KBM-7 (cell line): ENCODE data around the gene TBCCD1.
A peak's percentile ranks its signal among the peaks of the same experiment; 100 is the strongest.

Experiments
- DNase-seq: peaks from one replicate; pipeline ENCODE4 v3.0.0-alpha.2; 2015
- in situ Hi-C: fragments of 300-500 bp; cut with MboI; formaldehyde crosslinking; loops from 2 replicates; pipeline ENCODE4 v1.14.3; 2020; ENCODE audit warnings: low sequenced_read_pairs, low pct_unique_long_range_greater_than_20kb, mixed read lengths

TBCCD1 gene

GRCh38 chr3:186567072-186567921 lies at the start of gene TBCCD1:
Gene TBCCD1, minus strand, starts transcription at chr3:186567339. Its CDS starts 3,010 bp downstream, at chr3:186564329.
- in situ Hi-C loops, result no loop called here
- DNase-seq, result peak; percentile 96

GRCh38 chr3:186616299-186616617 lies 49.1 kb upstream of the TBCCD1 start:
- DNase-seq, result no peak
- in situ Hi-C loops, result no loop called here

GRCh38 chr3:186614597-186615483 lies 47.7 kb upstream of the TBCCD1 start:
- in situ Hi-C loops, result no loop called here
- DNase-seq, result peak; percentile 82

- in situ Hi-C loops, result no loop called here
- DNase-seq, result peak; percentile 5
These were observed 47.1 kb upstream of the TBCCD1 start for GRCh38 chr3:186614266-186614596.

GRCh38 chr3:186613637-186614265 lies 46.6 kb upstream of the TBCCD1 start:
- no peak for DNase-seq
- in situ Hi-C loops, result no loop called here

- no peak for DNase-seq
- in situ Hi-C loops, result no loop called here
These were observed 45.8 kb upstream of the TBCCD1 start, which contains the start of gene AHSG for GRCh38 chr3:186612721-186613636. Gene AHSG, plus strand, starts transcription at chr3:186613060. Its CDS starts 82 bp downstream, at chr3:186613142.

- no peak for DNase-seq
- in situ Hi-C loops, result no loop called here
These were observed 44.9 kb upstream of the TBCCD1 start for GRCh38 chr3:186612065-186612464.

- in situ Hi-C loops, result no loop called here
- peak; percentile 24 for DNase-seq
These were observed 42.2 kb upstream of the TBCCD1 start for GRCh38 chr3:186609247-186609868.

- in situ Hi-C loops, result no loop called here
- DNase-seq, result no peak
These were observed 41.6 kb upstream of the TBCCD1 start for GRCh38 chr3:186608624-186609215.

- in situ Hi-C loops, result no loop called here
- no peak for DNase-seq
These were observed 38.7 kb upstream of the TBCCD1 start for GRCh38 chr3:186605561-186606545.

- no peak for DNase-seq
- in situ Hi-C loops, result no loop called here
These were observed 37.9 kb upstream of the TBCCD1 start for GRCh38 chr3:186605078-186605477.

GRCh38 chr3:186603159-186603558 lies 36.0 kb upstream of the TBCCD1 start:
- DNase-seq, result no peak
- in situ Hi-C loops, result no loop called here

- no peak for DNase-seq
- in situ Hi-C loops, result no loop called here
These were observed 33.8 kb upstream of the TBCCD1 start for GRCh38 chr3:186600896-186601295.

- no peak for DNase-seq
- in situ Hi-C loops, result no loop called here
These were observed 32.6 kb upstream of the TBCCD1 start for GRCh38 chr3:186599785-186600166.

GRCh38 chr3:186599142-186599784 lies 32.1 kb upstream of the TBCCD1 start:
- in situ Hi-C loops, result no loop called here
- no peak for DNase-seq

GRCh38 chr3:186598794-186599141 lies 31.6 kb upstream of the TBCCD1 start:
- in situ Hi-C loops, result no loop called here
- no peak for DNase-seq
